GM13976 (cell line): ENCODE data around the gene INF2.
A peak's percentile ranks its signal among the peaks of the same experiment; 100 is the strongest.
"Not testable (repeated sequence)": the region's sequence is repeated elsewhere in the genome, so short reads cannot be mapped to it uniquely, and the experiment has no call there.

Experiments used
- DNase-seq: peaks from one replicate; pipeline ENCODE4 v3.0.0; 2012; ENCODE audit warnings: low spot score
- in situ Hi-C: fragments of 300-500 bp; cut with MboI; formaldehyde crosslinking; loops from one replicate; pipeline ENCODE4 v1.12.0; 2022; ENCODE audit warnings: low sequenced_read_pairs, mixed read lengths, inconsistent platforms; ENCODE audit not compliant: unreplicated experiment
- TF ChIP-seq, protein P1 (sequence below): IDR thresholded peaks from 2 replicates; pipeline ENCODE4 v1.5.1; 2012; ENCODE audit warnings: borderline replicate concordance, mild to moderate bottlenecking; ENCODE audit not compliant: insufficient read depth; ENCODE audit errors: extremely low read depth, missing control alignments, control extremely low read depth

INF2 gene

DNA sequence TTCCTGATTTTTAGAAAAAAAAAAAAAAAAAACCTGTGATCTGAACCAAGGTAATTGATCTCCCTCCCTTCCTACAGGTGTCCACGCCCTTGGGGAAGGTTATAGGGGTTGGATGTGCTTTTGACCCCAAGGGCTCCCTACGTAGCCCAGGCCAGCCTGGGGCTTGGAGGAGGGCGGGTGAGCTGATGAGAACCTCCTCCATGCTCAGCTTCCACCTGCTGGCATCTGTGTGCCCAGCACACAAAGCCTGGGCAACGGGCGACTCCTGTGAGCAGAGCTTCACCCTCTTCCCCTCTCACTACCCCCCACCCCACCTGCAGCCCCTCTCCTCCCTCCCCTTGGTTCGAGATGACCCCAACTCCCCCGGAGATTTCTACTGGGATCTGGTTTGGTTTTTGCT, 25.3 kb upstream of the INF2 start:
- in situ Hi-C loops = no loop called here
- TF ChIP-seq, protein P1, sequence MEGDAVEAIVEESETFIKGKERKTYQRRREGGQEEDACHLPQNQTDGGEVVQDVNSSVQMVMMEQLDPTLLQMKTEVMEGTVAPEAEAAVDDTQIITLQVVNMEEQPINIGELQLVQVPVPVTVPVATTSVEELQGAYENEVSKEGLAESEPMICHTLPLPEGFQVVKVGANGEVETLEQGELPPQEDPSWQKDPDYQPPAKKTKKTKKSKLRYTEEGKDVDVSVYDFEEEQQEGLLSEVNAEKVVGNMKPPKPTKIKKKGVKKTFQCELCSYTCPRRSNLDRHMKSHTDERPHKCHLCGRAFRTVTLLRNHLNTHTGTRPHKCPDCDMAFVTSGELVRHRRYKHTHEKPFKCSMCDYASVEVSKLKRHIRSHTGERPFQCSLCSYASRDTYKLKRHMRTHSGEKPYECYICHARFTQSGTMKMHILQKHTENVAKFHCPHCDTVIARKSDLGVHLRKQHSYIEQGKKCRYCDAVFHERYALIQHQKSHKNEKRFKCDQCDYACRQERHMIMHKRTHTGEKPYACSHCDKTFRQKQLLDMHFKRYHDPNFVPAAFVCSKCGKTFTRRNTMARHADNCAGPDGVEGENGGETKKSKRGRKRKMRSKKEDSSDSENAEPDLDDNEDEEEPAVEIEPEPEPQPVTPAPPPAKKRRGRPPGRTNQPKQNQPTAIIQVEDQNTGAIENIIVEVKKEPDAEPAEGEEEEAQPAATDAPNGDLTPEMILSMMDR = no peak
- DNase-seq = no peak

DNA sequence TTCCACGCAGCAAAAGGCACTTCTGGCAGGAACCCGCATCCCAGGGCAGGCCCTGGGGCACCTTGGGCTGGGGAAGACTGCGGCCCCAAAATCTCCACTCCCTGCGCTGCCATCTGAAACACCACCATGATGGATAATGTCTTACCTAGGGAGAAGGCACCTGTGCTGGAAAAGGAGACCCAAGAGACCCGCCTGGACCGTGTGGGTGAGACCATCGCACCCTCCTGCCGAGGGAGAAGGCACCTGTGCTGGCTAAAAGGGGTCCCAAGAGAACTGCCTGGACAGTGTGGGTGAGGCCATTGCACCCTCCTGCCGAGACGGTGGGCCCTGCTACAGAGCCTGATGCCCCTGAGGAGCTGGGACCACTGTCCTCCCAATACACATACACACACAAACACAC, 24.8 kb upstream of the INF2 start:
- in situ Hi-C loops = no loop called here

DNA sequence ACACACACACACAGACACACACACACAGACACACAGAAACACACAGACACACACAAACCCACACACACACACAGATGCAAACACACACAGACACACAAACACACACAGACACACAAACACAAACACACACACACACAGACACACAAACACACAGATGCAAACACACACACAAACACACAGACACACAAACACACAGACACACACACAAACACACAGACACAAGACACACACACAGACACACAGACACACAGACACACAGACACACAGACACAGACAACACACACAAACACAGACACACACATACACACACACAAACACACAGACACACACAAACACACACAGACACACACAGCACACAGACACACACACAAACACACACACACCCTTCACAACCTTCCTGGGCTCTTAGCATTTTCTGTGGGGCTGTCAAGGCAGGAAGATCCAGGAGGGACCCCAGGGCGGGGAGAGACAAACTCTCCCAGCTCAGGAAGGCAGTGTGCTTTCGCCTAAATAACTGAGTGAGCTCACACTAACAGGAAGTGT, 24.2 kb upstream of the INF2 start:
- in situ Hi-C loops = no loop called here
- DNase-seq = peak; percentile 68
- TF ChIP-seq, protein P1 = no peak

More for the DNA sequence above, 24.8 kb upstream of the INF2 start:
- DNase-seq = no peak
- TF ChIP-seq, protein P1 = no peak

DNA sequence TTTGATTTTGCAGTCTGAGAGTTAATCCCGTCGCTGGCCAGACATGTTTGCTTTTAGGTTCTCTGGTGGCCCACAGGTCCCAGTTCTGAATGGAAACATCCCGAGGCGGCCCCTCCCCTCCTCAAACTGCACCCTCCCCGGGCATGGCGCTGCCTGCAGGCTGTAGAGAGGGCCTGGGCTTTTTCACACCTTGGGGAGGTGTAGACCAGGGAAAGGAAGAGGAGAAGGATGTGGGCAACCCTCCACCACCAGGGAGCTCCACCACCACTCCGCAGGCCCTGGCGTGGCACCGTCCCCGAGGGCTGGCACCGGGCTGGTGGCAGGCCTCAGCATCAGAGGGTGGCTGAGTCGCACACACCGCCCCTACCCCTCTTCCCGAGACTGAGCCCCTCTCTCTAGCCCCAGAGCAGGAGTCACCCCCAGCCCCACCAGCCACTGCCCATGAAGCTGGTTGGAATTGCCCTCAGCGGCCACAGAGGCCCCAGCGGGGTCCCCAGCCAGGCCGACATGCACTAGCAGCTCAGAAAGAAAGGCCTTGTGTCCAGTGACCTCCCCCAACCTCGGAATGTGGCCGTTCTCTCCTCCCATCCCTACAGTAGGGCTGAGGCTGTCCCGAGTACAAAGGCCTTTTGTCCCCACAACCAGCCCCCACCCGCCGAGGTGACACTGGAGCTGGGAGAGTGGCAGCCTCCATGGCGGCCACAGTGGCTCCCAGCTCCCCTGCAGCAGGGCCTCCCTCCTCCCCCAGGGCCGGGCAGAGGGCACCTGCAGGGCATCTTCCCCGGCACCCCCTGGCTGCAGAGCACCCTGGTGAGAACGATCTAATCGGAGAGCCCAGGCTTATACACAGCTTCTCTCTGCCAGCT, 23.5 kb upstream of the INF2 start:
- TF ChIP-seq, protein P1 = peak; percentile 22
- in situ Hi-C loops = no loop called here
- no peak for DNase-seq

DNA sequence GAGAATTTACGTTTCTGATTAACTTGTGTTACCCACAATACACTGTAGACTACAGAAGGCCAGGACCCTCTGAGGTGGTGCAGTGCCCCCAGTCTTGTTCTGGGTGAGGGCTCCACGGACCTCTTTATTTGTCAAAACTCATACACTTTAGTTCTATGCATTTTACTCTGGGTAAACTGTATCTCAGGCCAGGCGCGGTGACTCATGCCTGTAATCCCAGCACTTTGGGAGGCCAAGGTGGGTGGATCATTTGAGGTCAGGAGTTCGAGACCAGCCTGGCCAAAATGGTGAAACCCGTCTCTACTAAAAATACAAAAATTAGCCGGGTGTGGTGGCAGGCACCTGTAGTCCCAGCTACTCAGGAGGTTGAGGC, 22.9 kb upstream of the INF2 start:
- in situ Hi-C loops, DNase-seq: not testable (repeated sequence)

DNA sequence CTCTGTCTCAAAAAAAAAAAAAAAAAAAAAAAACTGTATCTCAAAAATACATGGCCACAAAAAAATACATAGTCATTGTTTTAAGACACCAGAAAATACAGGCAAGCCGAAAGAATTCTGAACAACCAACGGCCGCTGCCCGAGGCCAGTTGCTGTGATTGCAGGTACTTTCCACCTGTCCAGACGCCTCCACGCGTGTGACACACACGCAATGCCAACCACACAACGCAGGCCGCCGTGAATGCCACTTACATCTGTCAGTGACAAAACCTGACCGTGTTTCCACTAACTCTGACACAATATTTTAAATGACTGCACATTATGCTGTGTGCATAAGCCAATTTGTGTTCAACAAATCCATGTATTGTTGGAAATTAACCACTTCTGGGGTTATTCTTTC, 22.4 kb upstream of the INF2 start:
- in situ Hi-C loops = no loop called here
- TF ChIP-seq, protein P1 = no peak
- no peak for DNase-seq

DNA sequence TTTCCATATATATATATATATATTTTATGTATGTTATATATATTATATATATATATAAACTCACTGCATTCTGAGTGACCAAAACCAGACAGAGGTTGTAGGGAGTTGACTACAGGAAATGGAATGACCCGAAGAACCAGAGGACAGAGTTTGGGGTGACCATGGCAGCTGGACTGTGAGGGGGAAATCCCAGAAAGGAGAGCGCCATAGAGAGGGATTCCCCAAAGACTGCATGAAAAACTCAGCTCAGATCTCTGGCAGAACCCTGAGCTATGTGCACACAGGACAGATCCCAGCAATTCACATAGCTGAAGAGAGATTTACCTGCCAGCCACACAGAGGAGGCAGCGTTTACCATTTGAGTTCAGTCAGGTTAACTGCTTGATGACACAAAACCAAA, 19.7 kb upstream of the INF2 start:
- TF ChIP-seq, protein P1 = no peak
- in situ Hi-C loops = no loop called here

DNA sequence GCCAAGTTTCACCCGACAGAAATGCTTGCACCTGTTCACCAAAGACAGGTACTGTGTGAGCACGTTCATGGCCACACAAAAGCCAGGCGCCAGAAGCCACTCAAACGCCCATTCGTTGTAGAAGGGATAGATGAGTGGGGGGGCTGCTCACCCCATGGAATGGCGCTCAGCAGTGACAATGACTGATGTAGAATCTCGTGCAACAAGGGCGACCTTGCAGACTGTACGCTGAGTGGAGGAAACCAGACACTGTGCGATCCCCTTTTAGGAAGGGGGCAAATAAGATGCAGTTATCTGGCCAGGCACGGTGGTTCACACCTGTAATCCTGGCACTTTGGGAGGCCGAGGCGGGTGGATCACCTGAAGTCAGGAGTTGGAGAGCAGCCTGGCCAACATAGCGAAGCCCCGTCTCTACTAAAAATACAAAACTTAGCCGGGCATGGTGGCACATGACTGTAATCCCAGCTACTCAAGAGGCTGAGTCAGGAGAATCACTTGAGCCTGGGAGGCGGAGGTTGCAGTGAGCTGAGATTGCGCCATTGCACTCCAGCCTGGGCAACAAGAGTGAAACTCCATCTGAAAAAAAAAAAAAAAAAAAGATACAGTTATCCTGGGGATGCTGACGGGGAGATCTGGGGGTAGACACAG, 18.0 kb upstream of the INF2 start:
- DNase-seq, in situ Hi-C loops: not testable (repeated sequence)

More for the DNA sequence above, 19.7 kb upstream of the INF2 start:
- no peak for DNase-seq

DNA sequence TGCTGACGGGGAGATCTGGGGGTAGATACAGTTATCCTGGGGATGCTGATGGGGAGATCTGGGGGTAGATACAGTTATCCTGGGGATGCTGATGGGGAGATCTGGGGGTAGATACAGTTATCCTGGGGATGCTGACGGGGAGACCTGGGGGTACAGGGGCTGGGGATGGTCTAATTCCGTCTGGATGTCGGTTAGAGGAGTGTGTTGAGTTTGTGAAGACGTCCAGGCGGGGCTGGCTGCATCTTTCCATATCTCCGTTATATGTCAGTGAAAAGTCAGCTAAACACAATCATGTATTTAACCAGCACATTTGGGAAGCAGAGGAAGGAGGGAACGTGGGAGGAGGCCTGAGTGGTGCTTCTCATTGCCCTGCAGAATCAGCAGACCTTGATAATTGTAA, 17.3 kb upstream of the INF2 start:
- in situ Hi-C loops, DNase-seq: not testable (repeated sequence)
